PC-9 (cell line): ENCODE results near the gene CRY2. TPM values are rescaled to one million over a fixed set of nuclear protein-coding genes. Genes with fewer than 3 reads are reported as not detected.

Source experiments
- BruUV-seq: library from RNA; stranded (reverse); fragments of 400-500 nt; replicated peaks from 2 replicates; lab custom pipeline; 2021; lab: Mats Ljungman, UMichigan
- CTCF ChIA-PET: fragments of 300-600 bp; sonication (Branson Sonifier 250); formaldehyde crosslinking; loops from one replicate; lab custom pipeline; 2022; ENCODE audit warnings: antibody characterized with exemption; lab: Charles Lee
- POLR2A ChIA-PET: fragments of 300-600 bp; sonication (Branson Sonifier 250); formaldehyde crosslinking; loops from one replicate; lab custom pipeline; 2022; ENCODE audit warnings: antibody characterized with exemption; ENCODE audit not compliant: unreplicated experiment; lab: Charles Lee
- DNase-seq, 2 experiments: peaks; one replicate each; pipeline versions ENCODE4 v3.0.0 to v3.0.0-alpha.2; 2015 to 2022; ENCODE audit warnings: mixed read lengths in 1 of 2
- H2AFZ ChIP-seq: fragments of 200-600 bp; sonication (generic); 2 replicates; pipeline ENCODE4 v1.8.1; 2017; ENCODE audit warnings: antibody characterized with exemption
- H3F3A ChIP-seq: fragments of 200-600 bp; sonication (generic); 2 replicates; pipeline ENCODE4 v1.8.1; 2017; ENCODE audit warnings: antibody characterized with exemption, mild to moderate bottlenecking, low read depth; ENCODE audit not compliant: insufficient read depth
- H3K27ac ChIP-seq: fragments of 200-600 bp; sonication (generic); 2 replicates; pipeline ENCODE4 v1.6.1; 2016; ENCODE audit warnings: mixed run types
- H3K27me3 ChIP-seq: fragments of 200-600 bp; sonication (generic); 2 replicates; pipeline ENCODE4 v1.6.1; 2016; ENCODE audit warnings: low read depth, mixed run types; ENCODE audit not compliant: insufficient read depth
- H3K36me3 ChIP-seq: fragments of 200-600 bp; sonication (generic); 2 replicates; pipeline ENCODE4 v1.6.1; 2016; ENCODE audit warnings: low read depth, mixed run types
- H3K4me1 ChIP-seq: fragments of 200-600 bp; sonication (generic); replicated peaks from 2 replicates; pipeline ENCODE4 v1.6.1; 2016; ENCODE audit warnings: mixed run types; ENCODE audit not compliant: insufficient read depth
- H3K4me2 ChIP-seq: fragments of 200-600 bp; sonication (generic); 2 replicates; pipeline ENCODE4 v1.6.1; 2017; ENCODE audit warnings: mixed run types
- H3K4me3 ChIP-seq: fragments of 200-600 bp; sonication (generic); 2 replicates; pipeline ENCODE4 v1.6.1; 2016; ENCODE audit warnings: mixed run types
- H3K79me2 ChIP-seq: fragments of 200-600 bp; sonication (generic); 2 replicates; pipeline ENCODE4 v1.6.1; 2017; ENCODE audit warnings: low read depth, mixed run types
- H3K9me2 ChIP-seq: fragments of 200-600 bp; sonication (generic); 2 replicates; pipeline ENCODE4 v1.8.1; 2017; ENCODE audit warnings: mild to moderate bottlenecking; ENCODE audit not compliant: insufficient read depth
- H3K9me3 ChIP-seq: fragments of 200-600 bp; sonication (generic); 2 replicates; pipeline ENCODE4 v1.8.1; 2016; ENCODE audit warnings: low read depth; ENCODE audit not compliant: insufficient read depth
- H4K20me1 ChIP-seq: fragments of 200-600 bp; sonication (generic); 2 replicates; pipeline ENCODE4 v1.8.1; 2017; ENCODE audit not compliant: insufficient read depth
- CTCF ChIP-seq: fragments of 200-600 bp; sonication (generic); conservative IDR thresholded peaks from 2 replicates; pipeline ENCODE4 v1.6.1; 2017; ENCODE audit warnings: mixed run types, antibody characterized with exemption, mild to moderate bottlenecking, moderate library complexity
- EZH2 ChIP-seq: fragments of 200-600 bp; sonication (generic); IDR thresholded peaks from 2 replicates; pipeline ENCODE4 v1.8.0; 2017; ENCODE audit warnings: antibody characterized with exemption, low read depth
- intact Hi-C: fragments of 100-400 bp; cut with micrococcal nuclease; formaldehyde crosslinking; loops from one replicate; pipeline ENCODE4 v1.10.0; 2022; ENCODE audit not compliant: unreplicated experiment
- total RNA-seq: library from RNA; stranded (reverse); gene quantifications from 2 replicates; pipeline ENCODE4 v1.2.3, GENCODE V29; 2021

Gene CRY2
- total RNA-seq, 1 experiment from 2014 or later, result 17.5 TPM

DNA sequence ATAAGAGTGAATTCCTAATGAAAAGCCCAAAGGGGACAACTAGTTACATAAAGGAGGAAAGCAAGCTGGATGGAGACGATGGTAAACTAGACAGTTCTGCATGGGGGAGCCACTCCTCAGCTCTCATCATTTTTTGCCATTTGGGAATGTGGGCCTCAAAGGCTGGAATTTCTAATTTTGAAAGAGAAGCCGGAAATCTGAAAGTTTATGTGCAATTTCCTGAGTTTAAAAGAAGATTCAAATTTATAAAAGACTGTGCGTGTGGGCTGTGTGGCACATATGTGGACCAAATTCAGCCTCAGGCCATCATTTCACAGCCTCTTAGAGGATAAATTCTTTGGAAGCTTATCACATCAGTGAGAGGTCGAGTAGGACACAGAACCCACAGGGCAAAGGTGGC, 18.3 kb upstream of the CRY2 start:
- BruUV-seq, result no TSS peak
- Histone ChIP-seq H2AFZ (no peak overlapping the region), H3K9me3 (no peaks in the 10 kb centered on the region), H4K20me1 (no peaks in the 10 kb centered on the region), H3K4me1 (peaks cover 5% of the 10 kb centered on the region), H3K4me3 (no peak overlapping the region), H3F3A (0 out of 2 replicates have a peak, but pooled peaks cover under 1% of the 10 kb centered on the region), H3K9me2 (no peaks in the 10 kb centered on the region), H3K36me3 (no peaks in the 10 kb centered on the region), H3K4me2 (no peak overlapping the region), H3K27me3 (peaks cover 24% of the 10 kb centered on the region; the same call in 1 of the 2 replicates), H3K27ac (no peak overlapping the region), H3K79me2 (no peaks in the 10 kb centered on the region)
- POLR2A ChIA-PET, result interaction anchor here (0.5 kb wide), 1 partner anchor 13 kb away, joined by 3 read pairs; no protein-coding TSS in a partner anchor
- CTCF ChIA-PET, result no interaction called here
- TF ChIP-seq CTCF, result no peak
- TF ChIP-seq EZH2, result no peak
- DNase-seq, result no peak
- intact Hi-C loops, result no loop called here

- no peaks in the 10 kb centered on the region for H3F3A ChIP-seq
- no peak for DNase-seq
- H3K9me3 ChIP-seq, result no peaks in the 10 kb centered on the region
- H3K4me3 ChIP-seq, result no peak overlapping the region
- ChIA-PET POLR2A (no interaction called here), CTCF (no interaction called here)
- H2AFZ ChIP-seq, result no peak overlapping the region
- no peak overlapping the region for H3K4me2 ChIP-seq
- peaks cover 25% of the 10 kb centered on the region for H3K27me3 ChIP-seq
- H3K27ac ChIP-seq, result no peak overlapping the region
- H3K4me1 ChIP-seq, result no peaks in the 10 kb centered on the region
- H3K36me3 ChIP-seq, result no peaks in the 10 kb centered on the region
- intact Hi-C loops, result no loop called here
- no peak for TF ChIP-seq EZH2
- TF ChIP-seq CTCF, result no peak
- no peaks in the 10 kb centered on the region for H3K79me2 ChIP-seq
- no peaks in the 10 kb centered on the region for H3K9me2 ChIP-seq
- no TSS peak for BruUV-seq
- no peaks in the 10 kb centered on the region for H4K20me1 ChIP-seq
Measured at GRCh38 chr11:45830596-45830995, 16.7 kb upstream of the CRY2 start.

- H3K79me2 ChIP-seq, result no peaks in the 10 kb centered on the region
- no peaks in the 10 kb centered on the region for H3K9me2 ChIP-seq
- H2AFZ ChIP-seq, result no peak overlapping the region
- H4K20me1 ChIP-seq, result no peaks in the 10 kb centered on the region
- BruUV-seq, result no TSS peak
- H3K4me1 ChIP-seq, result no peaks in the 10 kb centered on the region
- ChIA-PET POLR2A (interaction anchor here (0.6 kb wide), 1 partner anchor 271 kb away, joined by 7 read pairs; no protein-coding TSS in a partner anchor), CTCF (interaction anchor here (0.9 kb wide), 1 partner anchor 9 kb away, joined by 4 read pairs; no protein-coding TSS in a partner anchor)
- H3K9me3 ChIP-seq, result no peaks in the 10 kb centered on the region
- H3K4me3 ChIP-seq, result no peak overlapping the region
- no peak for DNase-seq
- H3F3A ChIP-seq, result no peaks in the 10 kb centered on the region
- peaks cover 23% of the 10 kb centered on the region for H3K27me3 ChIP-seq
- TF ChIP-seq EZH2 (no peak), CTCF (no peak)
- intact Hi-C loops, result no loop called here
- no peaks in the 10 kb centered on the region for H3K36me3 ChIP-seq
- H3K27ac ChIP-seq, result no peak overlapping the region
- no peak overlapping the region for H3K4me2 ChIP-seq
Measured at GRCh38 chr11:45832811-45833441, 14.3 kb upstream of the CRY2 start.
